HEK293 (cell line): ENCODE measurements around the gene HSPG2.
A peak's percentile ranks its signal among the peaks of the same experiment; 100 is the strongest.

Source experiments
- ATF2 ChIP-seq: fragments of 450-650 bp; formaldehyde crosslinking; IDR thresholded peaks from 2 replicates; pipeline ENCODE4 v1.5.1; 2016; ENCODE audit warnings: missing biosample characterization, missing genetic modification characterization, low read depth
- GLI4 ChIP-seq: fragments of 450-650 bp; formaldehyde crosslinking; IDR thresholded peaks from 2 replicates; pipeline ENCODE4 v1.5.1; 2016; ENCODE audit warnings: missing biosample characterization, missing genetic modification characterization
- GLIS1 ChIP-seq: fragments of 450-650 bp; formaldehyde crosslinking; IDR thresholded peaks from 2 replicates; pipeline ENCODE4 v1.5.1; 2016; ENCODE audit warnings: missing biosample characterization, missing genetic modification characterization
- GLIS2 ChIP-seq: fragments of 450-650 bp; formaldehyde crosslinking; IDR thresholded peaks from 2 replicates; pipeline ENCODE4 v1.5.1; 2016; ENCODE audit warnings: missing biosample characterization, missing genetic modification characterization
- HOXA7 ChIP-seq: sonication (generic); formaldehyde crosslinking; IDR thresholded peaks from 2 replicates; pipeline ENCODE4 v1.8.1; 2022; ENCODE audit warnings: missing genetic modification reagents, borderline replicate concordance
- KLF1 ChIP-seq: fragments of 450-650 bp; formaldehyde crosslinking; IDR thresholded peaks from 2 replicates; pipeline ENCODE4 v1.5.1; 2016; ENCODE audit warnings: missing biosample characterization, missing genetic modification characterization
- KLF9 ChIP-seq: fragments of 450-650 bp; formaldehyde crosslinking; IDR thresholded peaks from 2 replicates; pipeline ENCODE4 v1.5.1; 2016; ENCODE audit warnings: missing biosample characterization, missing genetic modification characterization, low read depth
- PRDM4 ChIP-seq: fragments of 450-650 bp; formaldehyde crosslinking; IDR thresholded peaks from 2 replicates; pipeline ENCODE4 v1.5.1; 2017; ENCODE audit warnings: missing biosample characterization, missing genetic modification characterization
- REPIN1 ChIP-seq: fragments of 450-650 bp; formaldehyde crosslinking; IDR thresholded peaks from 2 replicates; pipeline ENCODE4 v1.5.1; 2017; ENCODE audit warnings: missing biosample characterization, missing genetic modification characterization, low read depth
- SP7 ChIP-seq: fragments of 450-650 bp; formaldehyde crosslinking; IDR thresholded peaks from 2 replicates; pipeline ENCODE4 v1.5.1; 2016; ENCODE audit warnings: missing biosample characterization, missing genetic modification characterization
- ZBTB1 ChIP-seq: fragments of 450-650 bp; formaldehyde crosslinking; IDR thresholded peaks from 2 replicates; pipeline ENCODE4 v1.5.1; 2016; ENCODE audit warnings: missing biosample characterization, missing genetic modification characterization
- ZBTB10 ChIP-seq: fragments of 450-650 bp; formaldehyde crosslinking; IDR thresholded peaks from 2 replicates; pipeline ENCODE4 v1.5.1; 2016; ENCODE audit warnings: missing biosample characterization, missing genetic modification characterization
- ZBTB17 ChIP-seq: fragments of 450-650 bp; formaldehyde crosslinking; IDR thresholded peaks from 2 replicates; pipeline ENCODE4 v1.5.1; 2016; ENCODE audit warnings: missing biosample characterization, missing genetic modification characterization
- ZBTB7A ChIP-seq: fragments of 450-650 bp; formaldehyde crosslinking; IDR thresholded peaks from 2 replicates; pipeline ENCODE4 v1.5.1; 2016; ENCODE audit warnings: low read depth, missing biosample characterization, missing genetic modification characterization
- ZFHX2 ChIP-seq: fragments of 450-650 bp; formaldehyde crosslinking; conservative IDR thresholded peaks from 2 replicates; pipeline ENCODE4 v1.5.1; 2016; ENCODE audit warnings: missing biosample characterization, missing genetic modification characterization
- ZIC2 ChIP-seq: fragments of 450-650 bp; formaldehyde crosslinking; IDR thresholded peaks from 2 replicates; pipeline ENCODE4 v1.5.1; 2016; ENCODE audit warnings: missing biosample characterization, missing genetic modification characterization
- ZNF114 ChIP-seq: fragments of 450-650 bp; formaldehyde crosslinking; IDR thresholded peaks from 2 replicates; pipeline ENCODE4 v1.5.0; 2017; ENCODE audit warnings: missing biosample characterization, missing genetic modification characterization
- ZNF146 ChIP-seq: fragments of 450-650 bp; formaldehyde crosslinking; IDR thresholded peaks from 2 replicates; pipeline ENCODE4 v1.5.1; 2016; ENCODE audit warnings: missing biosample characterization, missing genetic modification characterization
- ZNF202 ChIP-seq: fragments of 450-650 bp; formaldehyde crosslinking; IDR thresholded peaks from 2 replicates; pipeline ENCODE4 v1.5.1; 2016; ENCODE audit warnings: missing biosample characterization, missing genetic modification characterization, borderline replicate concordance
- ZNF248 ChIP-seq: fragments of 450-650 bp; formaldehyde crosslinking; IDR thresholded peaks from 2 replicates; pipeline ENCODE4 v1.5.1; 2017; ENCODE audit warnings: missing biosample characterization, missing genetic modification characterization
- ZNF311 ChIP-seq: fragments of 450-650 bp; formaldehyde crosslinking; IDR thresholded peaks from 2 replicates; pipeline ENCODE4 v1.5.1; 2017; ENCODE audit warnings: missing biosample characterization, missing genetic modification characterization, borderline replicate concordance
- ZNF335 ChIP-seq: fragments of 450-650 bp; formaldehyde crosslinking; conservative IDR thresholded peaks from 2 replicates; pipeline ENCODE4 v1.5.1; 2016; ENCODE audit warnings: missing biosample characterization, missing genetic modification characterization
- ZNF354C ChIP-seq: fragments of 450-650 bp; formaldehyde crosslinking; IDR thresholded peaks from 2 replicates; pipeline ENCODE4 v1.5.1; 2016; ENCODE audit warnings: missing biosample characterization, missing genetic modification characterization, low read depth, borderline replicate concordance
- ZNF449 ChIP-seq: fragments of 450-650 bp; formaldehyde crosslinking; IDR thresholded peaks from 2 replicates; pipeline ENCODE4 v1.5.1; 2017; ENCODE audit warnings: missing biosample characterization, mild to moderate bottlenecking, missing genetic modification characterization, moderate library complexity
- ZNF514 ChIP-seq: fragments of 450-650 bp; formaldehyde crosslinking; IDR thresholded peaks from 2 replicates; pipeline ENCODE4 v1.5.1; 2016; ENCODE audit warnings: missing biosample characterization, missing genetic modification characterization
- ZNF610 ChIP-seq: fragments of 450-650 bp; formaldehyde crosslinking; IDR thresholded peaks from 2 replicates; pipeline ENCODE4 v1.5.1; 2016; ENCODE audit warnings: missing biosample characterization, missing genetic modification characterization, borderline replicate concordance
- ZNF629 ChIP-seq: fragments of 450-650 bp; formaldehyde crosslinking; IDR thresholded peaks from 2 replicates; pipeline ENCODE4 v1.5.1; 2017; ENCODE audit warnings: missing biosample characterization, missing genetic modification characterization
- ZNF792 ChIP-seq: fragments of 450-650 bp; formaldehyde crosslinking; IDR thresholded peaks from 2 replicates; pipeline ENCODE4 v1.5.1; 2016; ENCODE audit warnings: missing biosample characterization, missing genetic modification characterization

Gene HSPG2

GRCh38 chr1:21782868-21783678 lies 154.0 kb downstream of the HSPG2 start, which contains the start of gene USP48 (continued):
- no peak for TF ChIP-seq ZNF202 (tag by site-specific recombination)
- peak; percentile 2; the same call in 1 of the 2 replicates for TF ChIP-seq ZNF146 (tag by site-specific recombination)
- TF ChIP-seq ZBTB17 (tag by site-specific recombination), result no peak
- peak; percentile 98 for TF ChIP-seq ZNF335
- TF ChIP-seq ZBTB1 (tag by site-specific recombination), result peak; percentile 43; the same call in 1 of the 2 replicates
- TF ChIP-seq ZNF354C (tag by site-specific recombination), result no peak
- peak; percentile 99 for TF ChIP-seq ZBTB10 (tag by site-specific recombination)
- TF ChIP-seq ZNF114, result no peak
- peak; percentile 45 for TF ChIP-seq KLF9 (tag by site-specific recombination)
- no peak; the same call in none of the 2 replicates for TF ChIP-seq ZBTB7A (tag by site-specific recombination)
- TF ChIP-seq ZNF792, result 0 out of 2 replicates have a peak, but pooled peaks have one; percentile 9
- TF ChIP-seq ZFHX2 (tag by site-specific recombination), result peak; percentile 57
- TF ChIP-seq ZNF514 (tag by site-specific recombination), result no peak
- peak; percentile 15; the same call in 1 of the 2 replicates for TF ChIP-seq PRDM4
- TF ChIP-seq ZNF248 (tag by site-specific recombination), result no peak
- TF ChIP-seq ZNF449 (tag by site-specific recombination), result peak; percentile 61
- 0 out of 2 replicates have a peak, but pooled peaks have one; percentile 57 for TF ChIP-seq GLI4
- TF ChIP-seq ATF2, result peak; percentile 97
- peak; percentile 35 for TF ChIP-seq KLF1 (tag by site-specific recombination)
- TF ChIP-seq ZNF610 (tag by site-specific recombination), result peak; percentile 16; the same call in 1 of the 2 replicates
- peak; percentile 64; the same call in 1 of the 2 replicates for TF ChIP-seq REPIN1 (tag by site-specific recombination)
- TF ChIP-seq ZIC2, result 0 out of 2 replicates have a peak, but pooled peaks have one; percentile 3
- TF ChIP-seq GLIS1, result 0 out of 2 replicates have a peak, but pooled peaks have one; percentile 12
- peak; percentile 99 for TF ChIP-seq ZNF629 (tag by site-specific recombination)
- peak; percentile 72 for TF ChIP-seq SP7
- peak; percentile 7; the same call in 1 of the 2 replicates for TF ChIP-seq GLIS2 (tag by site-specific recombination)
- TF ChIP-seq HOXA7, result no peak
- no peak for TF ChIP-seq ZNF311
